ENCODE data around the gene SARS1.

Gene SARS1

DNA sequence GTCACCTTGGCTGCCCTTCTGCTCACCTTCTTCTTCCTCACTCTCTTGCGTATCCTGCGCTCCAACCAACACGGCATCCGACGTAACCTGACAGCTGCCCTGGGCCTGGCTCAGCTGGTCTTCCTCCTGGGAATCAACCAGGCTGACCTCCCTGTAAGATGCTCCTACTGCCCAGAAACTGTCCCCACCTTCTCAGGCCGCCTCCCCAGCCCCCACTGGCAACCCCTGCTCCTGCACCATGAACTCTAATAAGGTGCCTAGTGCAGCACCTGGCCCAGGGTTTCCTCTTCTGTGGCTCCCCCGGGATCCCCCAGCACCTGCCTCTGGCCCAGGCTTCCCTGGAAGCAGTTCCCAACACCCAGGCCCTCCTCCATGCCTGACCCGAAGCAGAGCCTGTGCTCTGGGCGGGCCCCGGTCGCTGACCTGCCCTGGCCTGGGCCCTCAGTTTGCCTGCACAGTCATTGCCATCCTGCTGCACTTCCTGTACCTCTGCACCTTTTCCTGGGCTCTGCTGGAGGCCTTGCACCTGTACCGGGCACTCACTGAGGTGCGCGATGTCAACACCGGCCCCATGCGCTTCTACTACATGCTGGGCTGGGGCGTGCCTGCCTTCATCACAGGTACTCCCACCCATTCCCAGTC is 56.4 kb downstream of the SARS1 start:
- no peak for DNase-seq (ENCODE audit: low read depth in 1 of 2, low spot score in 1 of 2)
- Histone ChIP-seq H3K4me3 (replicated peaks; ENCODE audit: insufficient read depth, low read length) (no peak overlapping the region), H3K27me3 (ENCODE audit: insufficient read depth, poor library complexity, severe bottlenecking) (no peaks in the 10 kb centered on the region), H3K27ac (replicated peaks) (no peak overlapping the region)
- TF ChIP-seq GABPA (IDR thresholded peaks at IDR 0.05; ENCODE audit: low read depth) (no peak), POLR2AphosphoS5 (IDR thresholded peaks at IDR 0.05; ENCODE audit: low read depth) (no peak), SPI1 (IDR thresholded peaks at IDR 0.05; ENCODE audit: borderline replicate concordance, low read depth) (no peak)
- TF ChIP-seq, protein P1, sequence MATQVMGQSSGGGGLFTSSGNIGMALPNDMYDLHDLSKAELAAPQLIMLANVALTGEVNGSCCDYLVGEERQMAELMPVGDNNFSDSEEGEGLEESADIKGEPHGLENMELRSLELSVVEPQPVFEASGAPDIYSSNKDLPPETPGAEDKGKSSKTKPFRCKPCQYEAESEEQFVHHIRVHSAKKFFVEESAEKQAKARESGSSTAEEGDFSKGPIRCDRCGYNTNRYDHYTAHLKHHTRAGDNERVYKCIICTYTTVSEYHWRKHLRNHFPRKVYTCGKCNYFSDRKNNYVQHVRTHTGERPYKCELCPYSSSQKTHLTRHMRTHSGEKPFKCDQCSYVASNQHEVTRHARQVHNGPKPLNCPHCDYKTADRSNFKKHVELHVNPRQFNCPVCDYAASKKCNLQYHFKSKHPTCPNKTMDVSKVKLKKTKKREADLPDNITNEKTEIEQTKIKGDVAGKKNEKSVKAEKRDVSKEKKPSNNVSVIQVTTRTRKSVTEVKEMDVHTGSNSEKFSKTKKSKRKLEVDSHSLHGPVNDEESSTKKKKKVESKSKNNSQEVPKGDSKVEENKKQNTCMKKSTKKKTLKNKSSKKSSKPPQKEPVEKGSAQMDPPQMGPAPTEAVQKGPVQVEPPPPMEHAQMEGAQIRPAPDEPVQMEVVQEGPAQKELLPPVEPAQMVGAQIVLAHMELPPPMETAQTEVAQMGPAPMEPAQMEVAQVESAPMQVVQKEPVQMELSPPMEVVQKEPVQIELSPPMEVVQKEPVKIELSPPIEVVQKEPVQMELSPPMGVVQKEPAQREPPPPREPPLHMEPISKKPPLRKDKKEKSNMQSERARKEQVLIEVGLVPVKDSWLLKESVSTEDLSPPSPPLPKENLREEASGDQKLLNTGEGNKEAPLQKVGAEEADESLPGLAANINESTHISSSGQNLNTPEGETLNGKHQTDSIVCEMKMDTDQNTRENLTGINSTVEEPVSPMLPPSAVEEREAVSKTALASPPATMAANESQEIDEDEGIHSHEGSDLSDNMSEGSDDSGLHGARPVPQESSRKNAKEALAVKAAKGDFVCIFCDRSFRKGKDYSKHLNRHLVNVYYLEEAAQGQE (IDR thresholded peaks at IDR 0.05; ENCODE audit: insufficient replicate concordance, low read depth), result no peak
- TF ChIP-seq, protein P2, sequence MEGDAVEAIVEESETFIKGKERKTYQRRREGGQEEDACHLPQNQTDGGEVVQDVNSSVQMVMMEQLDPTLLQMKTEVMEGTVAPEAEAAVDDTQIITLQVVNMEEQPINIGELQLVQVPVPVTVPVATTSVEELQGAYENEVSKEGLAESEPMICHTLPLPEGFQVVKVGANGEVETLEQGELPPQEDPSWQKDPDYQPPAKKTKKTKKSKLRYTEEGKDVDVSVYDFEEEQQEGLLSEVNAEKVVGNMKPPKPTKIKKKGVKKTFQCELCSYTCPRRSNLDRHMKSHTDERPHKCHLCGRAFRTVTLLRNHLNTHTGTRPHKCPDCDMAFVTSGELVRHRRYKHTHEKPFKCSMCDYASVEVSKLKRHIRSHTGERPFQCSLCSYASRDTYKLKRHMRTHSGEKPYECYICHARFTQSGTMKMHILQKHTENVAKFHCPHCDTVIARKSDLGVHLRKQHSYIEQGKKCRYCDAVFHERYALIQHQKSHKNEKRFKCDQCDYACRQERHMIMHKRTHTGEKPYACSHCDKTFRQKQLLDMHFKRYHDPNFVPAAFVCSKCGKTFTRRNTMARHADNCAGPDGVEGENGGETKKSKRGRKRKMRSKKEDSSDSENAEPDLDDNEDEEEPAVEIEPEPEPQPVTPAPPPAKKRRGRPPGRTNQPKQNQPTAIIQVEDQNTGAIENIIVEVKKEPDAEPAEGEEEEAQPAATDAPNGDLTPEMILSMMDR (IDR thresholded peaks at IDR 0.05; ENCODE audit: insufficient read depth, low read length), result no peak

DNA sequence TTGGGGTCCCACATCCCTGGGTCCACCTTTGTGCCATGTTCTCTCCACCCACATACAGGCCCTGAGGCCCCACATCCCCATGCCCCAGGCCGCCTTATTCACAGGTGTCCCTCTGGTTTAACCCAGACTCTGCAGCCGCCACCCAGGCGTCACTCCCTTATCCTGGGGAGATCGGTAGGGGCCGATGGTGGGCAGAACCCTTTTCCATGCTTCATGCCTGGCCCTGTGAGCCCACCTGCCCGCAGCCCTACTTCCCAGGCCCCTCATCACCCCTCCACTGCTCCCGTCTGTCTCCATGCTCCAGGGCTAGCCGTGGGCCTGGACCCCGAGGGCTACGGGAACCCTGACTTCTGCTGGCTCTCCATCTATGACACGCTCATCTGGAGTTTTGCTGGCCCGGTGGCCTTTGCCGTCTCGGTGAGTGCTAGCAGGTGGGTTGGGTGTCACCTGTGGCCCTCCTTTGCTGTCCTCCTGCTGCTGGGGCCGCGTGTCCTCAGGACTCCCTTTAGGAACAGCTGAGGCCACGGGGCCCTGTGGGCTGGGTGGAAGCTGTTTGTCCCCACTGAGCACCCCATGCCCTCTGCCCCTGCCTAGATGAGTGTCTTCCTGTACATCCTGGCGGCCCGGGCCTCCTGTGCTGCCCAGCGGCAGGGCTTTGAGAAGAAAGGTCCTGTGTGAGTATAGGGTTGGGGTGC is 57.1 kb downstream of the SARS1 start:
- no peak for DNase-seq (ENCODE audit: low read depth in 1 of 2, low spot score in 1 of 2)

DNA sequence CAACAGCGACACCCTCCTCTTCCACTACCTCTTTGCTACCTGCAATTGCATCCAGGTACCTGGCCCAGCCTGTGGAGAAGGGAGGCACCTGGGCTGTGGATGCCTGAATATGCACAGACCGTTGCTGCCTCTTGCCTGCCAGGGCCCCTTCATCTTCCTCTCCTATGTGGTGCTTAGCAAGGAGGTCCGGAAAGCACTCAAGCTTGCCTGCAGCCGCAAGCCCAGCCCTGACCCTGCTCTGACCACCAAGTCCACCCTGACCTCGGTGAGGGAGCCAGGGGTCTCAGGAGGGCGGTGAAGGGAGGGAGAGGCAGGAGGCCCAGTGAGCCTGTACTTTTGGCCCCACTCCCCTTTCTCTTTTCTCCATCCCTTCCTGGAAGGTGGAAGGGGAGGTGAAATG is 57.7 kb downstream of the SARS1 start:
- Histone ChIP-seq H3K4me3 (replicated peaks; ENCODE audit: insufficient read depth, low read length) (no peak overlapping the region), H3K27ac (replicated peaks) (no peak overlapping the region)

More for the DNA sequence above, 57.1 kb downstream of the SARS1 start:
- H3K27ac ChIP-seq (replicated peaks), result no peak overlapping the region
- TF ChIP-seq GABPA (IDR thresholded peaks at IDR 0.05; ENCODE audit: low read depth) (no peak), SPI1 (IDR thresholded peaks at IDR 0.05; ENCODE audit: borderline replicate concordance, low read depth) (no peak), POLR2AphosphoS5 (IDR thresholded peaks at IDR 0.05; ENCODE audit: low read depth) (no peak)
- TF ChIP-seq, protein P2 (IDR thresholded peaks at IDR 0.05; ENCODE audit: insufficient read depth, low read length), result no peak
- TF ChIP-seq, protein P1 (IDR thresholded peaks at IDR 0.05; ENCODE audit: insufficient replicate concordance, low read depth), result no peak
- no peaks in the 10 kb centered on the region for H3K27me3 ChIP-seq (ENCODE audit: insufficient read depth, poor library complexity, severe bottlenecking)
- H3K4me3 ChIP-seq (replicated peaks; ENCODE audit: insufficient read depth, low read length), result no peak overlapping the region

More for the DNA sequence above, 57.7 kb downstream of the SARS1 start:
- DNase-seq (ENCODE audit: low read depth in 1 of 2, low spot score in 1 of 2), result no peak
- TF ChIP-seq GABPA (IDR thresholded peaks at IDR 0.05; ENCODE audit: low read depth), result no peak
- TF ChIP-seq, protein P2 (IDR thresholded peaks at IDR 0.05; ENCODE audit: insufficient read depth, low read length), result no peak
- TF ChIP-seq, protein P1 (IDR thresholded peaks at IDR 0.05; ENCODE audit: insufficient replicate concordance, low read depth), result no peak
- TF ChIP-seq SPI1 (IDR thresholded peaks at IDR 0.05; ENCODE audit: borderline replicate concordance, low read depth), result no peak
- TF ChIP-seq POLR2AphosphoS5 (IDR thresholded peaks at IDR 0.05; ENCODE audit: low read depth), result no peak
- H3K27me3 ChIP-seq (ENCODE audit: insufficient read depth, poor library complexity, severe bottlenecking), result no peaks in the 10 kb centered on the region

All from HL-60 (cell line).